ENCODE results near the gene ZNF667.

ZNF667 gene

GRCh38 chr19:56476651-56477428 is at the start of gene ZNF667:
Gene ZNF667 (minus strand): TSS chr19:56477345. CDS start chr19:56462370, 14,975 bp downstream.
- peak; percentile 2 to 34 (median 9) for DNase-seq

- DNase-seq = no peak
These were observed 48.2 kb upstream of the ZNF667 start for GRCh38 chr19:56525214-56525860.

- DNase-seq = no peak
These were observed 31.2 kb upstream of the ZNF667 start for GRCh38 chr19:56508290-56508778.

GRCh38 chr19:56507446-56508289 is 30.5 kb upstream of the ZNF667 start, which contains the start of gene ZNF471:
Gene ZNF471 (plus strand): TSS chr19:56507855. CDS start chr19:56511572, 3,717 bp downstream.
- peak; percentile 97 to 98 (median 97) for DNase-seq

- no peak for DNase-seq
These were observed 27.4 kb upstream of the ZNF667 start for GRCh38 chr19:56504581-56504980.

- DNase-seq = no peak
These were observed 14.3 kb upstream of the ZNF667 start for GRCh38 chr19:56491399-56491798.

GRCh38 chr19:56477429-56478338 is 539 bp upstream of the ZNF667 start:
- DNase-seq = peak; percentile 82 to 87 (median 82)

- no peak for DNase-seq
These were observed 1.1 kb downstream of the ZNF667 start for GRCh38 chr19:56476093-56476492.

- no peak for DNase-seq
These were observed 2.8 kb downstream of the ZNF667 start for GRCh38 chr19:56474308-56474707.

GRCh38 chr19:56441206-56441792 is 35.8 kb downstream of the ZNF667 start:
- DNase-seq = no peak

GRCh38 chr19:56423985-56424353 is 53.2 kb downstream of the ZNF667 start:
- DNase-seq = peak; percentile 1 to 19 (median 10)

GRCh38 chr19:56423276-56423984 is 53.7 kb downstream of the ZNF667 start:
- peak in 1 of 3 donors; percentile 0 for DNase-seq

- DNase-seq = no peak
These were observed 72.1 kb downstream of the ZNF667 start for GRCh38 chr19:56405062-56405461.

- no peak for DNase-seq
These were observed 72.5 kb downstream of the ZNF667 start for GRCh38 chr19:56404705-56405056.

GRCh38 chr19:56403764-56404704 is 73.1 kb downstream of the ZNF667 start, which contains the start of gene ZNF583:
Gene ZNF583 (plus strand): TSS chr19:56404332. CDS start chr19:56407115, 2,783 bp downstream.
- peak; percentile 94 to 97 (median 97) for DNase-seq

GRCh38 chr19:56403261-56403660 is 73.9 kb downstream of the ZNF667 start:
- DNase-seq = peak; percentile 1 to 27 (median 7)

GRCh38 chr19:56400485-56400884 is 76.7 kb downstream of the ZNF667 start:
- DNase-seq = no peak

GRCh38 chr19:56398809-56399208 is 78.3 kb downstream of the ZNF667 start:
- no peak for DNase-seq
